H9 (cell line): ENCODE measurements around the gene IMMP2L. TPM values are rescaled to one million over a fixed set of nuclear protein-coding genes. Genes with fewer than 3 reads are reported as not detected.

ENCODE experiments used
- DNase-seq: peaks from one replicate; pipeline ENCODE4 v3.0.0-alpha.2; 2017
- H2AFZ ChIP-seq: one replicate; pipeline ENCODE4 v1.6.1; 2013; ENCODE audit warnings: mild to moderate bottlenecking, low read length, control low read depth, moderate library complexity
- H2AK5ac ChIP-seq: 2 replicates; pipeline ENCODE4 v1.6.1; 2013; ENCODE audit warnings: low read length, control low read depth, mixed read lengths; ENCODE audit not compliant: insufficient read length
- H2BK120ac ChIP-seq: one replicate; pipeline ENCODE4 v1.6.1; 2013; ENCODE audit warnings: low read depth, mild to moderate bottlenecking, low read length, control low read depth, inconsistent platforms; ENCODE audit not compliant: poor library complexity, severe bottlenecking
- H2BK12ac ChIP-seq: 2 replicates; pipeline ENCODE4 v1.6.1; 2013; ENCODE audit warnings: low read length, control low read depth, mixed read lengths, low read depth; ENCODE audit not compliant: insufficient read length
- H2BK15ac ChIP-seq: 2 replicates; pipeline ENCODE4 v1.6.1; 2013; ENCODE audit warnings: low read depth, low read length, control low read depth
- H2BK20ac ChIP-seq: one replicate; pipeline ENCODE4 v1.6.1; 2013; ENCODE audit warnings: low read depth, mild to moderate bottlenecking, low read length, control low read depth, inconsistent platforms; ENCODE audit not compliant: poor library complexity, severe bottlenecking
- H2BK5ac ChIP-seq: 2 replicates; pipeline ENCODE4 v1.6.1; 2013; ENCODE audit warnings: low read length, control low read depth, mixed read lengths; ENCODE audit not compliant: insufficient read length
- H3K14ac ChIP-seq: 2 replicates; pipeline ENCODE4 v1.6.1; 2013; ENCODE audit warnings: low read length, control low read depth; ENCODE audit not compliant: insufficient read depth
- H3K18ac ChIP-seq: 2 replicates; pipeline ENCODE4 v1.6.1; 2013; ENCODE audit warnings: low read depth, mild to moderate bottlenecking, mixed read lengths, low read length, control low read depth; ENCODE audit not compliant: insufficient read length
- H3K23ac ChIP-seq: 2 replicates; pipeline ENCODE4 v1.6.1; 2013; ENCODE audit warnings: low read length, control low read depth, mixed read lengths, low read depth; ENCODE audit not compliant: insufficient read length
- H3K23me2 ChIP-seq: 2 replicates; pipeline ENCODE4 v1.6.1; 2013; ENCODE audit warnings: low read depth, mild to moderate bottlenecking, mixed read lengths, low read length, control low read depth; ENCODE audit not compliant: insufficient read length, poor library complexity, severe bottlenecking
- H3K27ac ChIP-seq: 2 replicates; pipeline ENCODE4 v1.5.1; 2013; ENCODE audit warnings: low read length, control low read depth, mixed read lengths, low read depth; ENCODE audit not compliant: insufficient read length
- H3K27me3 ChIP-seq: 2 replicates; pipeline ENCODE4 v1.6.1; 2013; ENCODE audit warnings: low read length, control low read depth, inconsistent platforms; ENCODE audit not compliant: insufficient read depth
- H3K4ac ChIP-seq: 2 replicates; pipeline ENCODE4 v1.6.1; 2013; ENCODE audit warnings: low read depth, mild to moderate bottlenecking, control low read depth, inconsistent platforms, low read length, moderate library complexity
- H3K4me1 ChIP-seq: 2 replicates; pipeline ENCODE4 v1.6.1; 2013; ENCODE audit warnings: low read length, control low read depth, inconsistent platforms; ENCODE audit not compliant: insufficient read depth
- H3K4me2 ChIP-seq: 2 replicates; pipeline ENCODE4 v1.6.1; 2013; ENCODE audit warnings: low read length, control low read depth, mixed read lengths; ENCODE audit not compliant: insufficient read length, insufficient read depth
- H3K56ac ChIP-seq: 2 replicates; pipeline ENCODE4 v1.6.1; 2013; ENCODE audit warnings: low read depth, mild to moderate bottlenecking, mixed read lengths, low read length, control low read depth; ENCODE audit not compliant: insufficient read length
- H3K79me1 ChIP-seq: 2 replicates; pipeline ENCODE4 v1.6.1; 2013; ENCODE audit warnings: low read depth, mild to moderate bottlenecking, moderate library complexity, low read length, control low read depth, inconsistent platforms; ENCODE audit not compliant: insufficient read depth, poor library complexity, severe bottlenecking
- H3K79me2 ChIP-seq: 2 replicates; pipeline ENCODE4 v1.6.1; 2013; ENCODE audit warnings: low read length, control low read depth, inconsistent platforms; ENCODE audit not compliant: insufficient read depth
- H3K9ac ChIP-seq: 2 replicates; pipeline ENCODE4 v1.6.1; 2013; ENCODE audit warnings: low read length, control low read depth, mixed read lengths; ENCODE audit not compliant: insufficient read length; ENCODE audit errors: extremely low read depth
- H3K9me3 ChIP-seq: one replicate; pipeline ENCODE4 v1.6.1; 2013; ENCODE audit warnings: low read depth, low read length, inconsistent platforms; ENCODE audit not compliant: control insufficient read depth
- H3T11ph ChIP-seq: one replicate; pipeline ENCODE4 v1.6.1; 2013; ENCODE audit warnings: mild to moderate bottlenecking, low read length, control low read depth, inconsistent platforms
- H4K20me1 ChIP-seq: one replicate; pipeline ENCODE4 v1.6.1; 2013; ENCODE audit not compliant: control insufficient read depth, insufficient read length, insufficient read depth
- H4K5ac ChIP-seq: 2 replicates; pipeline ENCODE4 v1.6.1; 2013; ENCODE audit warnings: low read depth, mild to moderate bottlenecking, mixed read lengths, low read length, control low read depth; ENCODE audit not compliant: insufficient read length
- H4K8ac ChIP-seq: replicated peaks from 2 replicates; pipeline ENCODE4 v1.6.1; 2013; ENCODE audit warnings: low read length, control low read depth, mixed read lengths, low read depth; ENCODE audit not compliant: insufficient read length
- H4K91ac ChIP-seq: 2 replicates; pipeline ENCODE4 v1.6.1; 2013; ENCODE audit warnings: low read depth, mild to moderate bottlenecking, moderate library complexity, mixed read lengths, low read length, control low read depth; ENCODE audit not compliant: insufficient read length
- H3K27ac Mint-ChIP-seq, 3 experiments: 2 replicates in 2 of 3; 3 replicates in 1 of 3; pipeline ENCODE4 v1.8.0; 2020 to 2021; ENCODE audit warnings: mixed read lengths in 3 of 3, mild to moderate bottlenecking in 1 of 3, moderate library complexity in 1 of 3
- H3K27me3 Mint-ChIP-seq: 2 replicates; pipeline ENCODE4 v1.8.0; 2021; ENCODE audit warnings: low read depth, mild to moderate bottlenecking, moderate library complexity, mixed read lengths
- H3K36me3 Mint-ChIP-seq, 3 experiments: 2 replicates in 2 of 3; 3 replicates in 1 of 3; pipeline ENCODE4 v1.8.0; 2020 to 2021; ENCODE audit warnings: low read depth in 3 of 3, mixed read lengths in 3 of 3; ENCODE audit not compliant: insufficient read depth in 1 of 3
- H3K4me1 Mint-ChIP-seq, 2 experiments: 2 replicates each; pipeline ENCODE4 v1.8.0; 2020; ENCODE audit warnings: mixed read lengths in 2 of 2
- H3K4me3 Mint-ChIP-seq, 2 experiments: 2 replicates in 1 of 2; 3 replicates in 1 of 2; pipeline ENCODE4 v1.8.0; 2020 to 2021; ENCODE audit warnings: mild to moderate bottlenecking in 2 of 2, mixed read lengths in 2 of 2, moderate library complexity in 1 of 2
- H3K9me3 Mint-ChIP-seq, 2 experiments: 2 replicates in 1 of 2; 3 replicates in 1 of 2; pipeline ENCODE4 v1.8.0; 2020; ENCODE audit warnings: mild to moderate bottlenecking in 2 of 2, mixed read lengths in 2 of 2, moderate library complexity in 1 of 2
- WGBS: extraction: QIAGEN DNeasy Blood & Tissue Kit; methylation state at CpG from one replicate; pipeline ENCODE4 v1.1.7; 2013; ENCODE audit warnings: missing lambda C conversion rate, low lambda C conversion rate, mixed read lengths; ENCODE audit not compliant: insufficient read length; ENCODE audit errors: extremely low coverage; 5-methylcytosine and 5-hydroxymethylcytosine counted together
- total RNA-seq: library from RNA; stranded (reverse); gene quantifications from 2 replicates; pipeline ENCODE4 v1.2.1, GENCODE V29; 2021
- TF ChIP-seq, protein P1 (sequence below): fragments of 200-600 bp; sonication (generic); conservative IDR thresholded peaks from 3 replicates; pipeline ENCODE4 v1.8.0; 2021; ENCODE audit warnings: antibody characterized with exemption, mild to moderate bottlenecking

Gene IMMP2L
- total RNA-seq, 1 experiment from 2014 or later: 14.7 TPM

GRCh38 chr7:111509288-111509687, 53.0 kb downstream of the IMMP2L start:
- Mint-ChIP-seq H3K27me3 (no peaks in the 10 kb centered on the region), H3K36me3 (peaks cover 0 to 8% (median 0%) of the 10 kb centered on the region in 3 experiments; a peak in 4 of 7 replicates), H3K9me3 (peaks cover 2 to 5% of the 10 kb centered on the region in 2 experiments; a peak in 4 of 5 replicates), H3K4me3 (no peak overlapping the region), H3K4me1 (peaks cover 6 to 10% of the 10 kb centered on the region in 2 experiments), H3K27ac (no peak overlapping the region)
- Histone ChIP-seq H3K79me2 (no peaks in the 10 kb centered on the region), H3K4me1 (no peaks in the 10 kb centered on the region), H3K79me1 (no peaks in the 10 kb centered on the region), H2AFZ (no peak overlapping the region), H4K8ac (no peak overlapping the region), H3K4me2 (no peak overlapping the region), H3K56ac (no peak overlapping the region), H3K27me3 (no peaks in the 10 kb centered on the region), H3K14ac (no peak overlapping the region), H3K23ac (no peak overlapping the region), H3K27ac (no peak overlapping the region), H3K9ac (no peak overlapping the region), H3K23me2 (no peaks in the 10 kb centered on the region), H2BK15ac (no peak overlapping the region), H2BK5ac (no peak overlapping the region), H4K91ac (no peak overlapping the region), H3T11ph (no peak overlapping the region), H4K20me1 (no peaks in the 10 kb centered on the region), H2BK12ac (no peak overlapping the region), H3K9me3 (no peaks in the 10 kb centered on the region), H2BK20ac (no peak overlapping the region), H4K5ac (no peak overlapping the region), H3K4ac (no peak overlapping the region), H3K18ac (no peak overlapping the region), H2AK5ac (no peak overlapping the region), H2BK120ac (no peak overlapping the region)
- no CpG with 5 or more reads among the region's 1 CpG for WGBS
- DNase-seq: no peak
- TF ChIP-seq, protein P1, sequence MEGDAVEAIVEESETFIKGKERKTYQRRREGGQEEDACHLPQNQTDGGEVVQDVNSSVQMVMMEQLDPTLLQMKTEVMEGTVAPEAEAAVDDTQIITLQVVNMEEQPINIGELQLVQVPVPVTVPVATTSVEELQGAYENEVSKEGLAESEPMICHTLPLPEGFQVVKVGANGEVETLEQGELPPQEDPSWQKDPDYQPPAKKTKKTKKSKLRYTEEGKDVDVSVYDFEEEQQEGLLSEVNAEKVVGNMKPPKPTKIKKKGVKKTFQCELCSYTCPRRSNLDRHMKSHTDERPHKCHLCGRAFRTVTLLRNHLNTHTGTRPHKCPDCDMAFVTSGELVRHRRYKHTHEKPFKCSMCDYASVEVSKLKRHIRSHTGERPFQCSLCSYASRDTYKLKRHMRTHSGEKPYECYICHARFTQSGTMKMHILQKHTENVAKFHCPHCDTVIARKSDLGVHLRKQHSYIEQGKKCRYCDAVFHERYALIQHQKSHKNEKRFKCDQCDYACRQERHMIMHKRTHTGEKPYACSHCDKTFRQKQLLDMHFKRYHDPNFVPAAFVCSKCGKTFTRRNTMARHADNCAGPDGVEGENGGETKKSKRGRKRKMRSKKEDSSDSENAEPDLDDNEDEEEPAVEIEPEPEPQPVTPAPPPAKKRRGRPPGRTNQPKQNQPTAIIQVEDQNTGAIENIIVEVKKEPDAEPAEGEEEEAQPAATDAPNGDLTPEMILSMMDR: no peak
